Measurements from ENCODE around the gene MYL9.

The MYL9 gene

GRCh38 chr20:36569847-36570429 is 28.6 kb downstream of the MYL9 start:
- ChIA-PET POLR2A (interaction anchor here (0.8 kb wide), 2 partner anchors 17 to 19 kb away, joined by 3 to 4 read pairs; no protein-coding TSS in a partner anchor), CTCF (interaction anchor here (0.9 to 7.8 kb wide), 4 partner anchors 11 to 185 kb away, joined by 3 to 48 read pairs (median 22); partner anchors contain the start of gene RAB5IF)
- TF ChIP-seq, protein P1, sequence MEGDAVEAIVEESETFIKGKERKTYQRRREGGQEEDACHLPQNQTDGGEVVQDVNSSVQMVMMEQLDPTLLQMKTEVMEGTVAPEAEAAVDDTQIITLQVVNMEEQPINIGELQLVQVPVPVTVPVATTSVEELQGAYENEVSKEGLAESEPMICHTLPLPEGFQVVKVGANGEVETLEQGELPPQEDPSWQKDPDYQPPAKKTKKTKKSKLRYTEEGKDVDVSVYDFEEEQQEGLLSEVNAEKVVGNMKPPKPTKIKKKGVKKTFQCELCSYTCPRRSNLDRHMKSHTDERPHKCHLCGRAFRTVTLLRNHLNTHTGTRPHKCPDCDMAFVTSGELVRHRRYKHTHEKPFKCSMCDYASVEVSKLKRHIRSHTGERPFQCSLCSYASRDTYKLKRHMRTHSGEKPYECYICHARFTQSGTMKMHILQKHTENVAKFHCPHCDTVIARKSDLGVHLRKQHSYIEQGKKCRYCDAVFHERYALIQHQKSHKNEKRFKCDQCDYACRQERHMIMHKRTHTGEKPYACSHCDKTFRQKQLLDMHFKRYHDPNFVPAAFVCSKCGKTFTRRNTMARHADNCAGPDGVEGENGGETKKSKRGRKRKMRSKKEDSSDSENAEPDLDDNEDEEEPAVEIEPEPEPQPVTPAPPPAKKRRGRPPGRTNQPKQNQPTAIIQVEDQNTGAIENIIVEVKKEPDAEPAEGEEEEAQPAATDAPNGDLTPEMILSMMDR (IDR thresholded peaks at IDR 0.05; ENCODE audit: insufficient read depth, low read length, missing control alignments) = no peak
- no peak overlapping the region for H3K4me3 ChIP-seq (ENCODE audit: low read depth, low read length)
- DNase-seq (ENCODE audit: low read depth, low spot score) = no peak

- POLR2A ChIA-PET = interaction anchor here (0.9 kb wide), 1 partner anchor 18 kb away, joined by 3 read pairs; no protein-coding TSS in a partner anchor
- H3K4me3 ChIP-seq (ENCODE audit: low read depth, low read length) = no peak overlapping the region
- DNase-seq (ENCODE audit: low read depth, low spot score) = no peak
- TF ChIP-seq, protein P1 (IDR thresholded peaks at IDR 0.05; ENCODE audit: insufficient read depth, low read length, missing control alignments) = no peak
- CTCF ChIA-PET = interaction anchor here (0.7 to 7.8 kb wide), 4 partner anchors 10 to 41 kb away, joined by 3 to 48 read pairs (median 22); partner anchors contain the start of gene RAB5IF
Measured at GRCh38 chr20:36571564-36572504, 30.5 kb downstream of the MYL9 start.

GRCh38 chr20:36572701-36573102 is 31.4 kb downstream of the MYL9 start:
- DNase-seq (ENCODE audit: low read depth, low spot score) = no peak
- H3K4me3 ChIP-seq (ENCODE audit: low read depth, low read length) = peak overlapping the region; percentile 54
- TF ChIP-seq, protein P1 (IDR thresholded peaks at IDR 0.05; ENCODE audit: insufficient read depth, low read length, missing control alignments) = no peak
- ChIA-PET POLR2A (interaction anchor here (1.0 kb wide), 1 partner anchor 20 kb away, joined by 3 read pairs; no protein-coding TSS in a partner anchor), CTCF (interaction anchor here (1.0 to 7.8 kb wide), 4 partner anchors 14 to 40 kb away, joined by 3 to 48 read pairs (median 22); partner anchors contain the start of gene RAB5IF)

DNA sequence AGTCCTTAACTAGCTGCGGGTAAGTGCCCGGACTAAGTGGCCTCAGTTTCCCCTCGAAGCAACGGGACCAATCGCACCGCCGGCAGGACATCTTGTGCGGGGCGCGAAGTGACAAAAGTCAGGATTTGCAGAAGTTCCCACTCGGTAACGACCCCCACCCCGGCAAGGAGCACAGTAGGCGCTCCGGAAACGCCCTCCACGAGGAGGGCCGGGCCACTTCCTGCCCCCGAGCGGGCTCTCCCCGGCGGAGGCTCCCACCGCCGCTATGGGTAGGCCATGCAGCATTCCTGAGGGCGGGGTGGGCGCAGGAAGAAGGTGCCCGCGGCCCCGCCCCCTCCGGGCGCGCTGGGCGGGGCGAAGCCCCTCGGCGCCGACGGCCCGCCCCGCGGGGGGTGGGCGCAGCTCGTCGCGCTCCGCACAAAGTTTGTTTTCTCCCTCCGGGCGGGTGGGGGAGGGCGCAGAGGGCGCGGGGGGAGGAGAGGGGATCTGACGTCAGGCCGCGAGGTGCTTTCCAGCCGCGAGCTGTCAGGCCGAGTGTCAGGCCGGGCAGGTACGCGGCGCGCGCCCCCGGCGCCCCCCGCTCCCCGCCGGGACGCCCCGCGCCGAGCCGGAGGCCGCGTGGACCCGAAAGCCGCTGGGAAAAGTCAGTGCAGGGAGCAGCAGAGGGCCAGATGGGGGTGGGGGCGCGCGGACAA is 31.9 kb downstream of the MYL9 start, which contains the start of gene TGIF2:
TGIF2 (plus strand) TSS at position 495 of the 695 bp plus-strand sequence. CDS start 5,178 bp downstream, outside the sequence.
- peak within 1 kb of the TSS; percentile 70 for H3K4me3 ChIP-seq (ENCODE audit: low read depth, low read length)
- no peak for DNase-seq (ENCODE audit: low read depth, low spot score)
- TF ChIP-seq, protein P1 (IDR thresholded peaks at IDR 0.05; ENCODE audit: insufficient read depth, low read length, missing control alignments) = no peak
- POLR2A ChIA-PET = interaction anchor here (0.5 to 1.0 kb wide), 2 partner anchors 20 to 314 kb away, joined by 3 read pairs; no protein-coding TSS in a partner anchor
- CTCF ChIA-PET = interaction anchor here (1.0 to 7.8 kb wide), 5 partner anchors 15 to 40 kb away, joined by 3 to 48 read pairs (median 3); partner anchors contain the start of gene RAB5IF

DNA sequence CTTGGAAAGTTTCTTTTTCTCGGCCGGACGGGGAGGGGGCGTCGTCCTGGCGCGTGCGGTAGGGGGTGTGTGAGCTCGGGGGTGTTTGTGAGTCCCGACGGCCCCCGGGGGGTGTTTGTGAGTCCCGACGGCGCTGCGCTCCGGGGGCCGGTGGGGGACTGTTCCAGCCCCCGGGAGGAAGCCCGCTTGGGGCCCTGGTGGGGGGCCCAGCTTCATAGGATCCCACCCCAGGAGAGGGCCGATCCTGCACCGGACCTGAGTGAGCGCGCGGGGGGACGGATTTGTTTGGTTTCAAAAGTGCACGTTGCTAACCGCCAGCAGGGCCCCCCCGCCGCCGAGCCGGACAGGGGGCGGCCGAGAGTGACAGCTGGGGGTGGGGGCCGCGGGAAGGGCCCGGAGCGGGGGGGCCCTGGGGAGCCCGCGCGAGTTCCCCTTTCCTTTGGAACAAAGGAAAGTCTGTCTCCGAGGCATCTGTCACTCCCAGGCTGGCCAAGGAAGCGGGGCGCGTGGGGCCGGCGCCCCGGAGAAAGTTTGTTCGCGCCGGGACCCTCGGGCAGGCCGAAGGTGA is 32.6 kb downstream of the MYL9 start:
- DNase-seq (ENCODE audit: low read depth, low spot score) = no peak
- peak overlapping the region; percentile 70 for H3K4me3 ChIP-seq (ENCODE audit: low read depth, low read length)
- TF ChIP-seq, protein P1 (IDR thresholded peaks at IDR 0.05; ENCODE audit: insufficient read depth, low read length, missing control alignments) = no peak
- ChIA-PET CTCF (interaction anchor here (1.1 to 7.8 kb wide), 2 partner anchors 21 to 31 kb away, joined by 3 to 48 read pairs; partner anchors contain the start of gene RAB5IF), POLR2A (interaction anchor here (0.5 to 1.0 kb wide), 3 partner anchors 14 to 313 kb away, joined by 3 to 4 read pairs (median 3); no protein-coding TSS in a partner anchor)

Measured in AG04449 (cell line).